ENCODE results near the gene TAS2R38.
"Not testable (repeated sequence)": the region's sequence is repeated elsewhere in the genome, so short reads cannot be mapped to it uniquely, and the experiment has no call there.

The TAS2R38 gene

GRCh38 chr7:141973673-141974072 lies at the start of gene TAS2R38:
Gene TAS2R38 (minus strand): TSS chr7:141973773. CDS start chr7:141973689, 84 bp downstream.
- DNase-seq (ENCODE audit: low read depth in 1 of 2, low spot score in 1 of 2): no peak

DNA sequence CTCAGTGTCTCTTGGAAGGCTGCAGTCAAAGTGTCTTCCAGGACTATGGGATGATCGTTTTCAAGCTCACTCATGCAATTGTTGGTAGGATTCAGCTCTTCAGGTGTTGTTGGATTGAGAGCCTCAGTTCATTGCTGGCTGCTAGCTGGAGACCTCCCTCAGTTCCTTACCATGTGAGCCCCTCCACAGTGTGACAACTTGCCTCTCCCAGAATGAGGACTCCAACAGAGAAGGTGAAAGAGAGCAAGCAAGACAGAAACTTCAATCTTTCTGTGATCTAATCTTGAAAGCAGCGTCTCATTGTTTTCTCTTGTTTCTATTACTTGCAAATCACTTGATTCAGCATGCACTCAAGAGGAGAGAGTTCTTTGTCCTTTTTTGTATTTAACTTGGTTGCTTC lies 44.6 kb upstream of the TAS2R38 start:
- DNase-seq (ENCODE audit: low read depth in 1 of 2, low spot score in 1 of 2): no peak

DNA sequence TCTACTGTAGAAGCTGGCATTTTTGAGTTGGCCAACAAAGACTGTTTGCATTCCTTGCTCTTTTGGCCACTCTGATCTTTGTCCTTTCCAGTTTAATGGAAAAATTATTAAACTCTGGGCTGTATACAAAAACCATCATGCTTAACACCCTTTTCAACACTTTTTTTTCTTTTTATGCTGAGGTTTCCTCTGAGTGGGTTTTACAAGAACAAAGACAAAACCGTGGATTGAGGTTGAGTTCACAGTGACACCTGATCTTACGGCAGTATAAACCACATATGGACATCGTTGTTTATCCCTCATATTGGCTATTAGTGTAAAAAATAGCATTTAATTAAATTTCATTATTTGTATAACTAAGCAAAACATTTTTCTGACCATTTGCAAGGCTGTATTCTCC lies 43.9 kb upstream of the TAS2R38 start:
- DNase-seq (ENCODE audit: low read depth in 1 of 2, low spot score in 1 of 2): no peak

DNA sequence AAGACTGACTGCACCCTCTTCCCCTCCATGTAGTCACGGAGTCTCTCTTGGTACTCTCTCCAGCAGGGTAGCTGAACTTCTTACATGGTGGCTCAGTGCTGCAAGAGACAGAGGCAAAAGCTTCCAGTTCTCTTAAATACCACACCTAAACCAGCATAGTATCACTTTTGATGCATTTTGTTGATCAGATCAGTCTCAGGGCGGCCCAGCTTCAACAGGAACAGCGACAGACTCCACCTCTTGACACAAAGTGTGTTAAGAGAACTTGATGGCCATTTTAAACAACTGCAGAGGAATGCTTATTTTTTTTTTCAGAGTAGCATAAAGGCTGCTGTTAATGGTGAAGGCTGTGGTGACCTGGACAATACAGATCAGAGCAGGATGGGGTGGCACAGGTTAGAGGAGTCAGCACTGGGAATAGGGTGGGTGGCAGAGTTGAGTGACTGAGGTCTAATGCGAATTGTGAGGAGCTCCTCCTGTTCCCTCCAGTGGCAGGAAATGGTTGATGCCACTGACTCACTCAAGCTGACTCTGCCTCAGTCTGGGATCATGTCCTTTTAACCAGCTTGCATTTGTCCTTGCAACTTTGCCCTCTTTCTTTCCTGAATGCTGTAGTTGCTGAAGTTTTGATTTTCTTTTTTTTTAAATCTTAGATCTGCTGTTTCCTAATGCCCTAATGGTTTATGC lies 39.4 kb upstream of the TAS2R38 start:
- DNase-seq (ENCODE audit: low read depth in 1 of 2, low spot score in 1 of 2): no peak

DNA sequence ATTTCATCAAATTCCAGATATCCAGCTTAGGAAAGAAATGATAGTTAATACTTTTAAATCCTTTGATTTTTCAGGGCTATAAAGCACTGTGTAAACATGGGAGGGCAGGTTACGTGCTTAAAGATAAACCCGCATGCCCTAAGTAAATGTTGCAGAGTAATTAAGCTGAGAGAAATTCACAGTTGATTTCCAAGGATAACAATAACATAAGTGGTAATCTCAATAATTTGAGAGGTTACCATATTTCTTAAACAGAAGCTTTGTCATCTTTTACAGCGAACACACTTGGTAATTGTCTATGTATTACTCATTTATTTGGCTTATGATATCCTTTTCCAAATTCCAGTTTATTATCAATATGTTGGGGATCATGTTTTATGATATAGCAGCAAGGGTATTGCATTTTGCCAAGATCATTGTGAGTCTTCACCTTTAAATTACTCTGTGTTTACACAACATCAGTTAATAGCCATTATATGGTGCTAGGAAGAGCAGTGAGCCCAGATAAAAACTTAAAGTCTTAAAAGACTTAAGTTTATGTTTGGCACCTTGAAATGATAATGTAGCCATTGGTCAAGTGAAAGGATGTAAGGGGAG lies 37.5 kb upstream of the TAS2R38 start:
- DNase-seq (ENCODE audit: low read depth in 1 of 2, low spot score in 1 of 2): no peak

GRCh38 chr7:142009187-142009586 lies 35.6 kb upstream of the TAS2R38 start:
- no peak for DNase-seq (ENCODE audit: low read depth in 1 of 2, low spot score in 1 of 2)

DNA sequence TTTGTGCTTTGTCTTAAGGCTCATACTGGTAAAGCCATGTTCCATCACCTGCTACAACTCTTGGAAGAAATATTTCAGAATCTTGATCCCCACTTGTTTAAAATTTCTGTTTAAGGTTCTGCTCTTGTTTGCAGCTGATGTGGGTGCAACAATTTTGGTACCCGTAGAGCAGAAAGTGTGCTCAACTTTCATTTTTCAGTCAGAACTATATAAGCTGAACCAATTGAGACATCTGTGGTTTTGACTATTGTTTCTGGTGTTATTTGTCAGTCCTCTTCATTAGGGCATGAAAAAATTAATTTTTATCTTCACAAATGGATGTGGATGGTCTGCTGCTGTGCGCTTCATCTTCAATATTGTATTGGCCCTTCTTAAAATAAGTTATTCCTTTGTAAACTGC lies 33.0 kb upstream of the TAS2R38 start:
- DNase-seq (ENCODE audit: low read depth in 1 of 2, low spot score in 1 of 2): no peak

- DNase-seq (ENCODE audit: low read depth in 1 of 2, low spot score in 1 of 2): no peak
Measured at GRCh38 chr7:142002179-142002578, 28.6 kb upstream of the TAS2R38 start.

GRCh38 chr7:142001163-142001874 lies 27.7 kb upstream of the TAS2R38 start:
- no peak for DNase-seq (ENCODE audit: low read depth in 1 of 2, low spot score in 1 of 2)

- DNase-seq (ENCODE audit: low read depth in 1 of 2, low spot score in 1 of 2): no peak
Measured at GRCh38 chr7:142000244-142000643, 26.7 kb upstream of the TAS2R38 start.

DNA sequence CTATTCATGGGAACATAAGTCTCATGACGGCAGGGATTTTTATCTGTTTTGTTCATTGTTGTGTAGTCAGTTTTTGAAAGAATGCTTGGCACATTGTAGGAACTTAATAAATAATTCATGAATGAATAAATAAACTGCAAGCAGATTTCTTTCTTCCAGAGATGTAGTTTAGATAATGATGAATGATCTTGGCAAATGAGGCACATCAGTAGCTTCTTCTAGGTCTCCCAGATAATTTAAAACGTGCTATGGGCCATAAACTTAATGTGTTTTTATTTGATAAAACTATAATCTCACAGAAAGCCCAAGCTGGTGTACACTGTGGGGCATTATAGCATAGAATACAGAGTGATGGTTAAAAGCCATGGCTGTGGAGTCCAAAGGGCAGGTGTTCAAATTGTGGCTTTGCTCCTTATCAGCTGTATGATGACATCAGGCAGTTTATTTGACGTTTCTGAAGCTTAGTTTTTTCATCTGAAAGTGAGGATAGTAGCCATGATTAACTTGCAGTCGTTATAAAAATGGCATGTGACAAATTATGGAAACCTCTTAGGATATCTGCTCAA lies 25.6 kb upstream of the TAS2R38 start:
- no peak for DNase-seq (ENCODE audit: low read depth in 1 of 2, low spot score in 1 of 2)

DNA sequence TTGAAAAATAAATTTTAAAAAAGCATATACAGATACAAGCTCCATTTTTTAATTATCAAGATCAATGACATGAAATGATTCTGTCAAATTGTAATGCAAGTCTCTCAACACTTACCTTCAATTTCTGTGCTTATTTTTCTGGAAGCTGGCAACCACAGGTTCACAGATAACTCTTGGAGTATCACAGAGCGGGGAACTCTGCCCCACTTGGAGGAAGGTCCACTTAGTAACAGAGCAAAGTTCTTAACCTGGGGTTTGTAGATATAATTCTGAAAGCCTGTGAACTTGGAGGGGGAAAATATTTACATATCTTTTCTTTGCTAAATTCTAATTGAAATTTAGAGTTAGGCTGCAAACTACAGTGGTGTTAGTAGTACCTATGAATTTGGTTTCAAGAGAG lies 19.8 kb upstream of the TAS2R38 start:
- DNase-seq (ENCODE audit: low read depth in 1 of 2, low spot score in 1 of 2): no peak

DNA sequence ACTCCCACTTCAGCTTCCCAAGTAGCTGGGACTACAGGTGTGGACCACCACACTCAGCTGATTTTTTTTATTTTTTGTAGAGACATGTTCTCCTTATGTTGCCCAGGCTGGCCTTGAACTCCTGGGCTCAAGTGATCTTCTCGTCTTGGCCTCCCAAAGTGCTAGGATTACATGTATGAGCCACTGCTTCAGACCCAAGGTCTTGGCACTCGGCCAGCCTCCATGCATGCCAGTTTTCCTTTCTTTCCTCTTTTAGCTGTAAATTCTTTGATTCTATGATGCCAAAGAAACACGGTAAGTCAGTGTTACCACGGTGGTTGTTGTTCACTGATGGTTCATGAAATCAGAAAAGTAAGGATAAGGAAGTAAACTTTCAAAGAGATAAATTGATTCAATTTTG lies 19.1 kb upstream of the TAS2R38 start:
- no peak for DNase-seq (ENCODE audit: low read depth in 1 of 2, low spot score in 1 of 2)

DNA sequence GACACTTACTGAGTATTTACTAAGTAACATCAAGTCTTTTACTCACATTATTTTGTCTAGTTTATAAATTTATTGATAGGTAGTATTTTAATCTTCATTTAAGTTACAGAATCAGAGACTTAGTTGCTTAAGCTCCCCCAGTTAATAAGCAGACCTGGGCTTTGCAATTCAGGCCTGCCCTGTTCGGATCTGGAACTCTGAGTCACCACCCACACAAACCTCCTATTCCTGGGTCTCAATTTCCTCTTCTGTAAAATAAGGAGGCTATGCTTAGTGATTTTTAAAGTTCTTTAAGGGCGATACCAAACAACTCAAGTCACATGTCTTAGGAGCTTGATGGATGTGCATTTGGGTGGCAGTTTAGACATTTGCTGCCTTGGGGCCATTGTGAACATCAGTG lies 18.6 kb upstream of the TAS2R38 start:
- no peak for DNase-seq (ENCODE audit: low read depth in 1 of 2, low spot score in 1 of 2)

DNA sequence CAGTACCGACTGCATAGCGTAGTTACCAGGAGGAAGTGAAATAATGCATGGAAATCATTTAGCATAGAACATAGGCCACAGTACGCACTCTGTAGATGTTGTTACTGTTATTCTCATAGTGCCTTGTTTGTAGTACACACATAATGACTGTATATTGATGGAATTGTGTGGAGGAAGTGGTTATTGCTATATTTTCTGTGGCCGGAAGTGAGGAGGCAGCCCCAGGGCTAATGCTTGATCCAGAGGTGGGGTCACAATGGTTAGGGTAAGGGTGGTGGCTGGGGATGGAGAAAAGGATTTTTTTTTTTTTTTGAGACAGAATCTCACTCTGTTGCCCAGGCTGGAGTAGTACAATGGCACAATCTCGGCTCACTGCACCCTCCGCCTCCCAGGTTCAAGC lies 17.6 kb upstream of the TAS2R38 start:
- DNase-seq (ENCODE audit: low read depth in 1 of 2, low spot score in 1 of 2): no peak

DNA sequence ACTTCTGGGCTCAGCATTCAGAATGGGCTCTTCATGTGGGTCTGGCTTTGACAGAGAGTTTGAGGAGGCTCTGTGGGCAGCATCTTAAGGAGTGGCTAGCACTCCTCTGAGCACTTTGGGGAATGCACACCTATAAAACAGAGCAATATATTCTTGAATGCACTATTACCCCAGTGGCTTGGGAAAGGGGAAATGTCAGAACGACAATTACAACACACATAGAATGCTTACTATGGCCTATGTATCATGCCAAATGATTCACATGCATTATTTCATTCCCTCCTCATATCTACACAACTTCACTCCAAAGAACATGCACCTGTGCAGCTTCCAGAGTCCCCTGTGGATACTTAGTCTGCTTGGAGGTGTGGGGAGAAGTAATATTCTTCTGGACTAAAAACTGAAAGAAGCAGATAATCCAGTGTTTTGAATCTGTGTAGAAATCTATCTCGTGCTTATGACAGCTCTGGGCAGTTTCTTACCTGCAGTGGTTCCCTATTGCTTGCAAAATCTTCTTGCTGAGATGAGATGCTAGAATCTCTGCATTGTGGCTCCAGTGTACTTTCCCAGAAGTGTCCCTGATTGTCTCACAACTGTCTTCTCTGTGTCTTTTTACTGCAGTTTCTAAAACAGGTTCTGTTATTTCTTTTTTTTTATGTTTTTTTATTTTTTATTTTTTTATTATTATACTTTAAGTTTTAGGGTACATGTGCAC lies 16.6 kb upstream of the TAS2R38 start:
- no peak for DNase-seq (ENCODE audit: low read depth in 1 of 2, low spot score in 1 of 2)

DNA sequence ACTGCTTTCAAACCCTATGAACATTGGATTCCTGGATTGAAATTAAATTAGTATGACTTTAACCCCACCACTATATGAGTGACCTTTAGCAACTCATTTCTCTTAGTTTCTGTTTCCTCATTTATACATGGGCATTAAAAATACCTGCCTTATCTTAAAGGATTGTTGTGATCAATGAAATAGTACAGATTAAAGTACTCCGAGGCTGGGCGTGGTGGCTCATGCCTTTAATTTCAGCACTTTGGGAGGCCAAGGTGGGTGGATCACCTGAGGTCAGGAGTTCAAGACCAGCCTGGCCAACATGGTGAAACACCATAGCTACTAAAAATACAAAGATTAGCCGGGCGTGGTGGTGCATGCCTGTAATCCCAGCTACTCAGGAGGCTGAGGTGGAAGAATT lies 14.2 kb upstream of the TAS2R38 start:
- not testable (repeated sequence) for DNase-seq (ENCODE audit: low read depth in 1 of 2, low spot score in 1 of 2)

DNA sequence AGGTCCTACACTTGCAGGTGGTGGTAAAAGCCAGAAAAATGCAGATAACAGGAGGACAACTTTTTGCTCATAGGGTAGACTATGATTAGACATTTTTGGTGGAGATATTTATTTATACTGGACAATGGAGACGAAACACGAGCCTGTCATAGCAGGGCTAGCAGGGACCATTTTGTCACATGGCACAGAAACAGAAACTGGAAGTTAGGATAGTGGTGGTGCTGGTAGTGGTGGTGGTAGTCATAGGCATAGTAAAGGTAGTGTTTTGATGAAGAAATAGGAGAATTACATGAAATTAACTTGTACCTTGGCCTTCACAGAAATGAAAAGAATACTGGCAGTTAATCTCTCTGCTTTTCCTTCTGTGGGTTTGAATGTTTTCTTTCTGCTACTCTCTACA lies 13.3 kb upstream of the TAS2R38 start:
- DNase-seq (ENCODE audit: low read depth in 1 of 2, low spot score in 1 of 2): no peak

DNA sequence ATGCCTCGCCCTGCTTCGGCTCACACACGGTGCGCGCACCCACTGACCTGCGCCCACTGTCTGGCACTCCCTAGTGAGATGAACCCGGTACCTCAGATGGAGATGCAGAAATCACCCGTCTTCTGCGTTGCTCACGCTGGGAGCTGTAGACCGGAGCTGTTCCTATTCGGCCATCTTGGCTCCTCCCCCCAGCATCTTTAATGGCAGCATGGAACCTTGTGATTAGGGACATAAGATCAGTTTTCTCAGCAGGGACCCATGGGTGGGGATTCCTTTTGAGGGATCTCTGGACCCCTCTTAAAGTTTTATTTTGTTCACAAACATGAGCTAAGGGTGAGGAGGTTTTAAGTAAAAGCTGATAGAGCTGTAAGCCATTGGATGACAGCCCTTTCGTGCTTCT lies 12.4 kb upstream of the TAS2R38 start:
- not testable (repeated sequence) for DNase-seq (ENCODE audit: low read depth in 1 of 2, low spot score in 1 of 2)

DNA sequence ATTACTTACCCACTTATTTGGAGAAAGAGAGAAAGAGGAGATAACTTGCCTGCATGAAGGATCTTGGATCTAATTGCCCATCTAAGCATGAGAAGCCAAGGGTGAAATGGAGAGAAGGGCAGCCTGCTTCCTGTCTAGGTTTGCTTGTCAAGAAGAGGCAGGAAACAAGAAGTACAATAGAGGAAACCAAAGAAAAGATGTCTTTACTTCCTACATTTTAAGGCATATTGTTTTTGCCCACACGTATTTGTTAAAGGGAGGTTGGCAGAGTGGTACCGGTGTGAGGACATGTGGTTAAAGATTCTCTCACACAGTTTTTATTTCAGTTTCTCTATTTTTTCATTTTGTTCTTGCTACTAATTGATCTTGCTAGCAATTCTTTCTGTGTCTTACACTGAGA lies 6.0 kb upstream of the TAS2R38 start:
- DNase-seq (ENCODE audit: low read depth in 1 of 2, low spot score in 1 of 2): no peak

DNA sequence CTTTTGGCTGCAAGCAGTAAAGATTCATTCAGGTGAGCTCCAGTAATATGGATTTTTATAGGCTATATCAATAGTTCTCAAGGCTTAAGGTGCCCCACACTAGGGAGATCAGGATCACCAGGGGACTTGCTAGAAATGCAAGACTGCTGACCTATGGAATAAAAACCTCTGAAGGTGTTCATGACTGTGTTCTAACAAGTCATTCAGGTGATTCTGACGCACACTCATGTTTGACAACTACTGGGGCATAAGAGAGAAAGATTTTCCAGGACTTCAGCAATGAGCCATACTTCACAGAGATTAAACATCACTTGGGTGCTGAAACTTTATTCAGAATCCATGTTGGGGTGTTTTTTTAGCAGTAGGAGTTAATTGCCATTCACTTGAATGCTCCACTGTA lies 4.8 kb upstream of the TAS2R38 start:
- DNase-seq (ENCODE audit: low read depth in 1 of 2, low spot score in 1 of 2): no peak
